GM21360 (cell line): ENCODE data around the gene FUCA1.
"Not testable (repeated sequence)": the region's sequence is repeated elsewhere in the genome, so short reads cannot be mapped to it uniquely, and the experiment has no call there.

Experiments
- ATAC-seq: cut with Tn5 transposase; IDR thresholded peaks from one replicate; pipeline ENCODE4 v1.9.1; 2021; ENCODE audit warnings: mild to moderate bottlenecking, moderate library complexity; ENCODE audit not compliant: unreplicated experiment

The FUCA1 gene

GRCh38 chr1:23845163-23845562, 22.9 kb downstream of the FUCA1 start:
- ATAC-seq = no peak

- ATAC-seq = no peak
Measured at GRCh38 chr1:23843644-23844043, 24.4 kb downstream of the FUCA1 start.

GRCh38 chr1:23838401-23838866, 29.7 kb downstream of the FUCA1 start:
- no peak for ATAC-seq

GRCh38 chr1:23837908-23838307, 30.2 kb downstream of the FUCA1 start:
- ATAC-seq = no peak

DNA sequence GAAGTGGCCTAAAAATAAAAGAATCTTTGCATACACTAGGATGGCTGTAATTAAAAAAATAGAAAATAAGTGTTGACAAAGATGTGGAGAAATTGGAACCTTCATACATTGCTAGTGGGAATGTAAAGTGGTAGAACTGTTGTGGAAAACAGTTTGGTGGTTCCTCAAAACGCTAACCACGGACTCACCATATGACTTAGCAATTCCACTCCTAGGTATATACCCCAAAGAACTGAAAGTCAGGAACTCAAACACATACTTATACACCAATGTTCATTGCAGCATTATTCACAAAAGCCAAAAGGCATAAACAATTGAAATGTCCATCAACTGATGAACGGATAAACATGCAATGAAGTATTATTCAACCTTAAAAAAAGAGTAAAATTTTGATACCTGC, 32.1 kb downstream of the FUCA1 start:
- no peak for ATAC-seq

GRCh38 chr1:23834156-23834555, 33.9 kb downstream of the FUCA1 start:
- not testable (repeated sequence) for ATAC-seq

GRCh38 chr1:23827717-23828116, 40.4 kb downstream of the FUCA1 start:
- no peak for ATAC-seq

DNA sequence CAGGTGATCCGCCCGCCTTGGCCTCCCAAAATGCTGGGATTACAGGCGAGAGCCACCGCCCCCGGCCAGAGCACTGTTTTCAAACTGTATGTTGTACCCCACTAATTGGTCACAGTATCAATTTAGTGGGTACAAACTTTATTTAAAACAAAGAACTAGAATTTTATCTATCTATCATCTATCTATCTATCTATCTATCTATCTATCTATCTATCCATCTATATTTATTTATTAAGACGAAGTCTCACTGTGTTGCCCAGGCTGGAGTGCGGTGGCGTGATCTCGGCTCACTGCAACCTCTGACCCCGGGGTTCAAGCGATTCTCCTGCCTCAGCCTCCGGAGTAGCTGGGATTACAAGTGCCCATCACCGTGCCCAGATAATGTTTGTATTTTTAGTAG, 41.5 kb downstream of the FUCA1 start:
- not testable (repeated sequence) for ATAC-seq

GRCh38 chr1:23825762-23826522, 42.1 kb downstream of the FUCA1 start:
- no peak for ATAC-seq

DNA sequence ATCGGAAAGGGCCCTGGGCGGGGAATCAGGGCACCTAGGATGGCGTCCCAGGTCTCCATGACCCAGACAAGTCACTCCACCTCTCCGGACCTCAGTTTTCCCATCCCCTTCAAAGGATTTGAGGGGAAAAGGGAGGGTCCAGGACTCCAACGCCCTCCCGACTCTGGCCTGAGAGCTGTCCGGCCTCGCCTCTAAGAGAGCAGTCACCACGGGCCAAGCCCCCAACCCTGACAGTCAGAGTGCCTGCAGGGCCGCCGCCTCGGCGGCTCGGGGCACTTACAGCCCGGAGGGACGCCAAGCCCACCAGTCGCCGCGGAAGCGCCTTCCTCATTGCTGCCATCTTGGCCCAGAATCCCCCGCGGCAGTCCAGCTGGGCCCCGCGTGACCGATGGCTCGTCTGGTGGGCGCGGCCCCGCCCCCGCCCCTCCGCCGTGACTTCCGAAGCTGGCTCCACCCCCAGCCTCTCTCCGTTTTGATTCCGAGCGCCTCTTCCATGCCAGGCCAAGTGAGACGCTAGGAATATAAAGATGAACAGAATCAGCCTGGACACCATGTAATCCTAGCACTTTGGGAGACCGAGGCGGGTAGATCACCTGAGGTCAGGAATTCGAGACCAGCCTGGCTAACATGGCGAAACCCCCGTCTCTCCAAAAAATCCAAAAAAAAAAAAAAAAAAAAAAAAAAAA, 42.9 kb downstream of the FUCA1 start, which contains the start of gene HMGCL:
Gene HMGCL, minus strand, starts transcription at position 354 of the 686 bp plus-strand sequence. Its CDS starts 14 bp downstream, at position 340.
- peak; percentile 60 for ATAC-seq

DNA sequence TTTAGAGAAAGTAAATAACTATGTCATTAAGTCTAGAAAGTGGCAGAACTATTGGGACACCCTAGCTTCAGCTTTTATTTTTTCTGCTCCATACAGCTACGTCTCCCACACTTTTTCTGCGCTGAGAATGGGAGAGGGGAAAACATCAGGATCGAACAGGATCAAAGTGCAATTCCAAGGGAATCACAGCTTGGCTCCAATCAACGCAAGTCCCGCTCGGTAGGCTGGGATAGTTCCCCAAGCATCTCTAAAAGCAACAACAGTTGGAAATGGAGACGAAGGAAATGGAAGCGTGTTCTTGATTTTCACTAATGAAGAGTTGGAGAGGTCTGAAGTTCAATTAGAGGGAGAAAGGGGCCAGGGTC, 43.4 kb downstream of the FUCA1 start:
- peak; percentile 5 for ATAC-seq

DNA sequence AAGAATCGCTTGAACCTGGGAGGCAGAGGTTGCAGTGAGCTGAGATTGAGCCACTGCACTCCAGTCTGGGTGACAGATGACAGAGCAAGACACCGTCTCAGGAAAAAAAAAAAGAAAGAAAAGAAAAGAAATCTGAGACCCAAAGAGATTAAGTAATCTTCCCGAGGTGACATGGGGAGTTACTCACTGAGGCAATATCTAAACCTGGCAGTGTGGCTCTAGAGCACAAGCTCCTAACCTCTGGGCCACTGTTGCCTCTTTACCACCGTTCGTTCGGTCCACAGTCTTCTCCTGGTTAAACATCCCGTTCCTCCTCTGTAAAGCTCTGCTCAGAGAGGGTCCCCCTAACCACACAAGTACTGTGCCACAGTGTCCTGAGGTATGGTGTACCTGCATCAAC, 44.3 kb downstream of the FUCA1 start:
- no peak for ATAC-seq

DNA sequence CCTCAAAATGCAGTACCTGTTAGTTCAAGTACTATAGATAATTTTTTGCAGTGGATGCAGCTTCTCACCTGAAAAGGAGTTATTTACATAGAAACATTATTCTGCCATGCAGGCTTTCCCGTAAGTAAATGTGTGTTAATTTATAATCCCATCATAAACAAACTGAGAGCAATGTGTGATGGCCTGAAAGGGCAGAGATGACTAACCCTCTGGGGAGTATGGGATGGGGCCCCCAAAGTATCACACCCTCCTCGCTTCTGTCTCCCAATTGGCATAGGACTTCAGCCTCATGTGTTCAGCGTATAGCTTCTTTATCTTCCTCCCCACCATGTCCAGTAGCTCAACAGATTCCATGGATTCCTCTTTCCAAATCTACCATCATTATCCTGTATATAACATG, 50.5 kb downstream of the FUCA1 start:
- no peak for ATAC-seq

GRCh38 chr1:23816906-23817305, 51.2 kb downstream of the FUCA1 start:
- no peak for ATAC-seq

- no peak for ATAC-seq
Measured at GRCh38 chr1:23816361-23816760, 51.7 kb downstream of the FUCA1 start.

DNA sequence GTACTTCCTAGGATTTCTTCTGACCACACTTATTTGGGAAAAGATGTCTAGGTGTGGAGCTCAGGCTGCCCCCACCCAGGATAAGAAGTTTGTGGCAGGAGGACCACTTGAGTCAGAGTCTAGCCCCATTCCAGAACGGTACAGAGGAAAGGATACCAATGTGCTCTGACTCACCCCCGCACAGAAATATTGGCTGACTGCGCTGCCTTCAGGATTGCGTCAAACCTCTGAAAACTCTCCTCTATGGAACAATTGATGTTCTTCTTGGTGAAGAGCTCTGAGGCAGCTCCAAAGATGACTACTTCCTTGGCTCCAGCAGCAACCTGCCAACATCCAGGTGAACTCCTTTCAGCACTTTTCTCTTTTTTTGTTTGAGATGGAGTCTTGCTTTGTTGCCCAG, 54.1 kb downstream of the FUCA1 start:
- ATAC-seq = no peak

- no peak for ATAC-seq
Measured at GRCh38 chr1:23810818-23811540, 57.1 kb downstream of the FUCA1 start.

DNA sequence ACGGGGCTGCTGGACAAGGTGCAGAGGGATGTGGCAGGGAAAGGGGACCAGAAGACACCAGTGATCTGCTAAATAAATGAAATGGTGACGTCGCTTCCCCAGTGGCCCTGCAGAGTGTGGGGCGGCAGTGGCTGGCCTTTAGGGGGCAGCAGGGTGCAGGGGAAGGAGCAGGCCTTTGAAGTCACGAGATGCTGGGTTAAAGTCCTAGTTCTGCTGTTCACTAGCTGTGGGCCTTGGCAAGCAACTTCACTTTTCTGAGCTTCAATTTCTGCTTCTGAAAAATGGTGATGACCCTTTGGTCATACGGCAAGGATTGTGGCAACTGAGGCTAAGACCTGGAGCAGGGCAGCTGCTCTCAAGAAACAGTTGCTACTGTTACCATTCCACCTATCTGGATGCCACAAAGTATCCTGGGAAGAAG, 58.3 kb downstream of the FUCA1 start:
- ATAC-seq = no peak

DNA sequence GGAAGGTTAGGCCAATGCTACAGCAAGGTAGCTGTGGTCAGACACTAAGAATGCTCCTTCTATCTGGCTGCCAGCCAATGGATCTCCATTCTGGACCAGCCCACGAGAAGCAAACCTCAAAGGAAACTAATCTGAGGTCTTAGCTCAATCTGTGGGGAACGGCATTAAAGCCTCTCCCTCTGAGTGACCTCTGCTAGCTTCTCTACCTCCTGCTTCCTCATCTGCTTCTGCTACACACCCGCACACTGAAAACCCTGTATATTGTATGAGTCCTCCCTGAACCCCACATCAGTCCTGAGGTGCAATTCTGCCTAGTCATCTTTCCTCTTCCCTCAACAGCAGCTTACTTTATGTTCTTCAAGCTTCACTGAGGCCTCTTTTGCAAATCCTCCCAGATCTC, 60.6 kb downstream of the FUCA1 start:
- ATAC-seq = no peak

DNA sequence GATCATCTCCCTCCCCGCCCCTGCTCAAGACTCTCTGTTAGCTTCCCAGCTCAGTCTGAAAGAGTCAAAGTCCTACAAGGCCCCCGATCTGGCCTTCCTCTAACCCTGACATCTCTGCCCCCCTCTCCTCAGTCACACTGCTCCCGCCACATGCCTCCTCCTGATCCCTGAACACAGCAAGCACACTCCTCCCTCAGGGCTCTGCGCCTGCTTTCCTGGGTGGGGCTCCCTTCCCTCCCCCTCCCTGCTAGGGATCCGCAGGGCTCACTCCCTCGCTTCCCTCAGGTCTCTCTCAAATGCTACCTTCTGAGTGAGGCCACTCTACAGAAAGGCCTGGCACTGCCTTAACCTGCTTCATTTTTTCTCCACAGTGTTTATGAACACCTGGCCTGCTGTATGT, 61.8 kb downstream of the FUCA1 start:
- no peak for ATAC-seq

DNA sequence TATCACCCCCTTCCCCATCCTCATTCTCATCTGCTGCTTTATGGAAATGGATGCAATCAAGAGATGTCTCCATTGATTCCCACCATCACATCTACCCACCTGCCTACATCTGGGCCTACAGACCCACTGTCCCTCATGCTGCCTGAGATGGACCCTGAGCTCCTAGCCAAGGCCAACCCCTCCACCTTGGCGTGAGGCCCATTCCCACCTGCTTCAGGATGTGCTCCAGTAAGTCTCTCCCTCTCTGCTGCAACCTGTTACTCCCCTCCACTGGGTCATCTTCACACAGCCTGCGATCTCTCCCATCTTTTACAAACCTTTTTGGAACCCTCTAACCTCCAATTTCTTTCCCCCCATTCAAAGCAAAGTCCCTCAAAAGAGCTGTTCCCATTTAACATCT, 63.1 kb downstream of the FUCA1 start:
- no peak for ATAC-seq
